ENCODE data around the gene SCO2.

The SCO2 gene

DNA sequence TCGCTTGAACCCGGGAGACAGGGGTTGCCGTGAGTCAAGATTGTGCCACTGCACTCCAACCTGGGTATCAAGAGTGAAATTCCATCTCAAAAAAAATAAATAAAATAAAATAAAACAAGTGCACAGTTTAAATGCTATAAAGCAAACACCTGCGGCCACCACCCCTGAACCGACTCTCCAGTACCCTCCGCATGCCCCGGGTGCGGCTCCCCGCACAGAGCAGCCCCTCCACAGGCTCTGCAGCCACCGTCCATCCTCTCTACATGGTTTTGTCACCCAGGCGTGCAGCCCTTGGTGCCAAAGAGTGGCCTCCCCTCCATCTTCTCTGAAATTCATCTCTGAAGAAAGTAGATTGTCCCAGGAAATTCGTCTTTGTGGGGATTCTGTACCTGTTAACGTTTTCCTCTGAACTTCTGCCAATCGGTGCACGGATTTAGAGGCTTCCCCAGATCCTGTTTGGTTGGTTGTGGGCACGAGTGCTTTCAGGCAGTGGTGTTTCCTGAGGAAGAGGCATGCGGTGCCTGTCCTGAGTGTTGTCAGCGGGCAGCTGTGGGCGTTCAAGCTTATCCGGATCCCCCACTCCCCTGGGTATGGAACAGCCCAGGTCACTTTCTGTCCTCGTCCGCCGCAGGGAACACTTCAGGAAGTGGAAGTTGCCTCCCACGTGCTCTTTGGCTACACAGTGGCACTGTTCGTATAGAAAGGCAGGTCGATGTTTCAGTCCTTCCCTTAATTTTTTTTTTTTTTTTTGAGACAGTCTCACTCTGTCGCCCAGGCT, 34.7 kb downstream of the SCO2 start:
- no peak for FAIRE-seq

DNA sequence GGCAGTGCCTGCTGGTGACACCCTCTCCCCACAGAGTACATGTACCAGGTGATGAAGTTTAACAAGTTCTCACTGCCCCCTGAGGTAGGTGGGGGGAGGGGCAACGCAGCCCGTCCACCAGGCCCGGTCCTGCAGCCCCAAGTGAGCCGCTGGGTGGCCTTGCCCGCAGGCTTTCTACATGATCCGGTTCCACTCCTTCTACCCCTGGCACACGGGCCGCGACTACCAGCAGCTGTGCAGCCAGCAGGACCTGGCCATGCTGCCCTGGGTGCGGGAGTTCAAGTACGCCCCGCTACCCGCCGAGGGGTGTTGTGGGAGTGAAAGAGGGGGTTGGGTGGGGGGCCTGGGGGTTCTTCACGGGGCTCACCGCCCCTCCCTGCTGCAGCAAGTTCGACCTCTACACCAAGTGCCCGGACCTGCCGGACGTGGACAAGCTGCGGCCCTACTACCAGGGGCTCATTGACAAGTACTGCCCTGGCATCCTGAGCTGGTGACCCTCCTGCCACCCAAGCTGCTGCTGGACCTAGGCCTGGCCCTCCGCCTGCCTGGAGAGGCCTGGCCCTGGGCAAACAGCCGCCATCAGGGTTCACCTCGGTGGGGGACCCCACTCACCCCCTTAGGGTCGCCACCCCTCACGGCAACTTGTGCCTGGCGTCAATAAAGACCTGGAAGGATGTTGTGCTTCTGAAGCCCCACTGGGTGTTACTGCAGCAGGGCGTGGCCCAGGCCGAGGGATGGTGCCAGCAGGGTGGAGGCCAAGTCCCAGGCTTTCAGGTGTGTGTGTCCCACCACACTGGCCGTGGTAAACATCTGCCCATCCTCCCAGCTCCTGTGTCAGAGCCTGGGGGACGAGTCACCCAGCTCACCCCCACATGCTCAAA, 35.8 kb downstream of the SCO2 start:
- FAIRE-seq: no peak

- FAIRE-seq: no peak
Measured at GRCh38 chr22:50488886-50489285, 36.5 kb downstream of the SCO2 start.

- no peak for FAIRE-seq
Measured at GRCh38 chr22:50488006-50488677, 37.3 kb downstream of the SCO2 start.

DNA sequence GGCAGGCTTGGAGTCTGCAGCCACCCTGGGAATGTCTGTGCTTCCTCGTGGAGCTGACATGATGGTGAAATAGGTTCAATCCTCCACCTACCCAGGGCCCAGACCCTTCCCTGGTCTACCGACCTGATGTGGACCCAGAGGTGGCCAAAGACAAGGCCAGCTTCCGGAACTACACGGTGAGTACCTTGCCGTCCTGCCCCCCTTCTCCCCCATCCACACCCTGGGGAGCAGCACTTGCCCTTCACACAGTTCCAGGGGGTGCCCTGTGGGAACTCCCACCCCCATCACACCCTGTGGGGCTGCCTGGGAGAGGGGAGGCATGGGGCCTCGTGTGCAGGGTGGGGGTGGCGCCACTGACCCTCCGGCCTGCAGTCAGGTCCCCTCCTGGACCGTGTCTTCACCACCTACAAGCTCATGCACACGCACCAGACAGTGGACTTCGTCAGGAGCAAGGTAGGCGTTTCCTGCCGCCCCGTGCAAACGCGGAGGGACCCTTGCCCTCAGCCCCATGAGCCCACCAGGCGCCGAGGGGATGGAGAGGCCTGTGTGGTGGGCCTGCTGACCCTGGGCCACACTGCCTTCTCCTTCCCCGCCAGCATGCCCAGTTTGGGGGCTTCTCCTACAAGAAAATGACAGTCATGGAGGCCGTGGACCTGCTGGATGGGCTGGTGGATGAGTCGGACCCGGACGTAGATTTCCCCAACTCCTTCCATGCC, 38.0 kb downstream of the SCO2 start:
- no peak for FAIRE-seq

DNA sequence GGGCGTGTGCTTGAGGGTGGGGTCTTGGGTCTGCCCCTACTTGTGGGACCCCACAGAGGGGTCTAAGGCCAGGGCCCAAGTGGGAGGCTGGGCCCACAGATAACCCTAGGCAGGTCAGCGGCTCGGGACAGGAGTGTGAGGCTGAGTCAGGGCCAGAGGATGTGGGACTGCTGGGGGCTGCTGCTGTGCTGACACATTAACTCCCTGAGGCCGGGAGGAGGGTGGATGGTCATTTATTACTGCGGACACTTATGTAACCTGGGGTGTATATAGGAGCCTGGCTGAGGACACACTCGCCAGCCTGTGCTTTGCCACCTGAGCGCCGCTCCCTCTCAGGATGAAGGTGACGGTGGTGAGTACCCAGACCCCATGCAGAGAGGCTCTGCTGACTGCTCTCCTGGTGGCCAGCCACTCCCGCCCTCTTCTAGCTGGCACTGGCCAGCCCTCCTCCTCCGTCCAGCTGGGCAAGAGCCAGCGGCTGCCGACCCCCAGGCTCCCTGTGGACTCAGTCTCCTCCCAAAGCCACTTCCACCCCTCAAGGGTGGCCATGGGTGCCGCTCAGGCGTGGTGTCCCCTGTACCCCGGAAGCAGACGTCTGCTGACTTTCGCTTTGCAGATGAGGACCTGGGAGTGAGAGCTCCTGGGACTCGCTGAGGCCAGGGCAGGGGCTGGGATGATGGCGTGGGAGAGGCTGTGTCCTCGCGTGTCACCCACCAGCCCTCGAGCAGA, 38.7 kb downstream of the SCO2 start, which contains the start of gene MIOX:
Gene MIOX, plus strand, starts transcription at position 299 of the 729 bp plus-strand sequence. Its CDS starts 39 bp downstream, at position 338.
- FAIRE-seq: no peak

DNA sequence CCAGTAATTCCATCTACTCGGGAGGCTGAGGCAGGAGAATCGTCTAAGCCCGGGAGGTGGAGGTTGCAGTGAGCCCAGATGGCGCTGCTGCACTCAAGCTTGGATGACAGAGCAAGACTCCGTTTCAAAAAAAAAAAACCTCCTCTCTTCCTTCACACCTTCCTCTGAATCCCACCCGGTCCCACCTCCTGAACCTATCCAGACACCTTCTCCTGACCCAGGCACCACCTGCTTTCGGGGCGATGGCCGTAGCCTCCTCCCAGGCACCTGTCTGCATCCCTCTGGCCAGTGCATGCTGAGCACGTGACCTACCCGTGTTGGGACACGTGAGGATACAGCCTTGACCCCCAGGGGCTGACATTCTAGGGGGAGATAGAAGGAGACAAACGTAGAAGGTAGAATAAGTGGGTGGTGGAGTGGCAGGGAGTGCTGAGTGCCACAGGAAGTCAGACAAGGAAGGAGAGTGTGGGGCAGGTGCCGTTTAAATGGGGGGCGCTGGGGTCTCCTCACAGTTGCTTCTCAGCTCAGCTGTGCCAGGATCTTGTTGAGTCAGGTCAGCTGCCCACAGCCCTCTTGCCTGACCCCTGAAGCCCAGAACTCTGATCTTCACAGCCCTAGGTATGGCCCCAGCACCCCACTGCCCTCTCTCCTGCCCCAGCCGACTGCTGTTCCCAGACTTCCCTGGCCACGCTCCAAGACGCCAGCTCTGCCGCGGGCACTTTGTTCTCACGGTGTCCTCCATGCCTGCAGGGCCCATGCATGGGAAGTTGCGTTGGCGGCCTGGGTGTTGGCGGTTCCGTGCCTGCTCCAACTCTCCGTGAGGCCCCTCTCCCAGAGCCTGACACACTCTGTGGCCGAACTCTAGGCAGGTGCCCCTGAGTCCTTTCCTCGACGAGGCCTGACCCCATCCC, 39.9 kb downstream of the SCO2 start:
- FAIRE-seq: no peak

GRCh38 chr22:50483977-50484853, 41.2 kb downstream of the SCO2 start:
- no peak for FAIRE-seq

- FAIRE-seq: no peak
Measured at GRCh38 chr22:50483556-50483955, 41.8 kb downstream of the SCO2 start.

DNA sequence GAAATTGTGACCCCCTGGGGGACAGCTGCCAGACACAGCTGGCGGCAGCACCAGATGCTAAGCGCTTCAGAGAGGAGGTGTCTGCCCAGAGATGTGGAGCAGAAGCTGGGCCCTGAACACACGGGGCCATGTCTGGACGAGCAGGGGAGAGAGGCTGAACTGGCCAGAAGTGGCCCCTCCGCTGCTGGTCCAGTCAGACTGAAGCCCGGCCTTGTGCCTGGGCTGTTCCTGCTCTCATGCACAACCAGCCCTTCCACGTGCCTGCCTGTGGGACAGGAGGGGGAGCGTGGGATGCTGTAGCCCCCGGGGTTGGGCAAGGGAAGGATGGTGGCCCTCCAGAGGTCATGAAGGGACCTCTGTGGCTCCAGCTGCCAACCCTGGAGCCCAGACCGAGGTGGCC, 42.3 kb downstream of the SCO2 start:
- FAIRE-seq: no peak

GRCh38 chr22:50482107-50483074, 43.0 kb downstream of the SCO2 start:
- FAIRE-seq: no peak

GRCh38 chr22:50481440-50482106, 43.8 kb downstream of the SCO2 start, which contains the start of gene ADM2:
TSS of gene ADM2 (plus strand) at chr22:50481543. CDS start at chr22:50481848, 305 bp downstream.
- FAIRE-seq: no peak

- no peak for FAIRE-seq
Measured at GRCh38 chr22:50481045-50481439, 44.4 kb downstream of the SCO2 start.

GRCh38 chr22:50479721-50480120, 45.7 kb downstream of the SCO2 start:
- no peak for FAIRE-seq

GRCh38 chr22:50477923-50478322, 47.5 kb downstream of the SCO2 start:
- no peak for FAIRE-seq

- no peak for FAIRE-seq
Measured at GRCh38 chr22:50476868-50477267, 48.5 kb downstream of the SCO2 start.

GRCh38 chr22:50475652-50476002, 49.8 kb downstream of the SCO2 start:
- FAIRE-seq: no peak

All from A204.1 (cell line).